WERI-Rb-1 (cell line): Measurements from ENCODE around the gene NDUFAF3.

ENCODE experiments used
- DNase-seq: peaks from one replicate; pipeline ENCODE4 v3.0.0-alpha.2; 2020
- H3K27ac ChIP-seq: fragments of 250-450 bp; sonication (Bioruptor Pico); 2 replicates; pipeline ENCODE4 v1.5.1; 2020; ENCODE audit warnings: mild to moderate bottlenecking, moderate library complexity
- H3K27me3 ChIP-seq: fragments of 250-450 bp; sonication (Bioruptor Pico); 2 replicates; pipeline ENCODE4 v1.5.1; 2021; ENCODE audit warnings: mild to moderate bottlenecking, low read depth, moderate library complexity; ENCODE audit not compliant: insufficient read depth, severe bottlenecking
- H3K36me3 ChIP-seq: fragments of 250-450 bp; sonication (Bioruptor Pico); 2 replicates; pipeline ENCODE4 v1.5.1; 2020; ENCODE audit warnings: mild to moderate bottlenecking, moderate library complexity
- H3K4me3 ChIP-seq: 2 replicates; pipeline ENCODE4 v1.5.1; 2011; ENCODE audit warnings: low read depth, mild to moderate bottlenecking, control low read depth, low read length
- H3K9me3 ChIP-seq: fragments of 250-450 bp; sonication (Bioruptor Pico); 2 replicates; pipeline ENCODE4 v1.5.1; 2021; ENCODE audit warnings: mild to moderate bottlenecking, moderate library complexity; ENCODE audit not compliant: severe bottlenecking
- TF ChIP-seq, protein P1 (sequence below): IDR thresholded peaks from 2 replicates; pipeline ENCODE4 v1.5.1; 2011; ENCODE audit warnings: low read depth, mild to moderate bottlenecking, control low read depth, inconsistent platforms, low read length

Gene NDUFAF3

DNA sequence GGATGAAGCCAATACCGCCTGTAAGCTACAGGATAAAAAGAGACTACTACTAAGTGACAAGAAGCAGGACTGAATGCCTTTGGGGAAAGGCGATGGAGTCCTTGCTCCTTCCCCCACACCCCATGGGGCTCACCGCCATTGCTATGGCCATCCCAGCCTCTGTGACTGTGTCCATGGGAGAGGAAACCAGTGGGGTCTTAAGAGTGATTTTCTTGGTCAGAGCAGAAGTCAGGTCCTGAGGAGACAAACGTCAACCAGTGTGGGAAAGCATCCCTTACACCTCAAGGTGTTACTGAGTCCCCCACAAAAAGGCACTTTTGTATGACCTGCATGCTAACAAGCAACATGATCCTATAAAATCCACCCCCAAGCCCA lies 6.4 kb downstream of the NDUFAF3 start:
- no peak for DNase-seq
- Histone ChIP-seq H3K36me3 (peaks cover 86% of the 10 kb centered on the region), H3K4me3 (peak overlapping the region; percentile 62), H3K9me3 (no peaks in the 10 kb centered on the region), H3K27ac (peak overlapping the region; percentile 80), H3K27me3 (no peaks in the 10 kb centered on the region)
- TF ChIP-seq, protein P1, sequence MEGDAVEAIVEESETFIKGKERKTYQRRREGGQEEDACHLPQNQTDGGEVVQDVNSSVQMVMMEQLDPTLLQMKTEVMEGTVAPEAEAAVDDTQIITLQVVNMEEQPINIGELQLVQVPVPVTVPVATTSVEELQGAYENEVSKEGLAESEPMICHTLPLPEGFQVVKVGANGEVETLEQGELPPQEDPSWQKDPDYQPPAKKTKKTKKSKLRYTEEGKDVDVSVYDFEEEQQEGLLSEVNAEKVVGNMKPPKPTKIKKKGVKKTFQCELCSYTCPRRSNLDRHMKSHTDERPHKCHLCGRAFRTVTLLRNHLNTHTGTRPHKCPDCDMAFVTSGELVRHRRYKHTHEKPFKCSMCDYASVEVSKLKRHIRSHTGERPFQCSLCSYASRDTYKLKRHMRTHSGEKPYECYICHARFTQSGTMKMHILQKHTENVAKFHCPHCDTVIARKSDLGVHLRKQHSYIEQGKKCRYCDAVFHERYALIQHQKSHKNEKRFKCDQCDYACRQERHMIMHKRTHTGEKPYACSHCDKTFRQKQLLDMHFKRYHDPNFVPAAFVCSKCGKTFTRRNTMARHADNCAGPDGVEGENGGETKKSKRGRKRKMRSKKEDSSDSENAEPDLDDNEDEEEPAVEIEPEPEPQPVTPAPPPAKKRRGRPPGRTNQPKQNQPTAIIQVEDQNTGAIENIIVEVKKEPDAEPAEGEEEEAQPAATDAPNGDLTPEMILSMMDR: no peak

DNA sequence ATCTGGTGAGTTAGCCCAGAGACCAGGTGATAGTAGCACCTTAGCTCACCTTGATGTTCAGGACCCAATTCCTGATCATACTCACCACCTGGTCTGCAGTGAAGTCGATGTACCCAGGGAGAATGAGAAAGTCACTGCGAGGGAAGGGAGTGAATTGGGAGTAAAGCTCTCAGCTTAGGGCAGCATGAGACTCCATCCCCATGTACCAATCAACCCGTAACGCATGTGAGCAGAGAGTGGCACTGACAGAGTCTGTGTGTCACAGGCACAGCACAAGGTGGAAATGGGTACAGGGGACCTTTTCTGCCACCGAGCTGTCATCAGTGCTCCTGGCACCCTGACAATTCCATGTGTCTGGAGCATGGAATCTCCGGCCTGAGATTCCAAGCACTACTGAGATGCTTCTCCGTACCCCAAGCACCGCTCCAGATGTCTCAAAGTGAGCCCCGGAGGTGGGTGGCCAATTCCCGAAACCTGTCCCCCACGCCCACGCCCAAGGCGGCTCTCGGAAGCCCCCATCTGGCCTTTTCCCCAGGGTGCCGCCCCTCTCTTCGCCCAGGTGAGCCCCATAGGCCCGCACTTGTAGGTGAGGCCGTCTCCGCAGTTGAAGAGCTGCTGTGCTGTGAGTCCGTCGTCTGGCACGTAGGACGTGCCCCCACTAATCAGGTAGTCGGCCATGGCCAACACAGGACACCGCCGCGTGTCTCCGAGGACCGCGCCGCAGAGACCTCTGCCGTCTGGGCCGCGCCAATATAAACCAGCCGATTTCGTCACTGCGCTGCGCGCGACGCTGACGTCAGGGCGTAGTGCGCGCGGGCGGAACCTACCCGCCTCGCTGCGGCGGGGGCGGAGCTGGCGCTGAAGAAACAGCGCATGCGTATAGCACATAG lies 7.0 kb downstream of the NDUFAF3 start, which contains the start of gene IMPDH2:
TSS of gene IMPDH2 (minus strand) at position 726 of the 890 bp plus-strand sequence. CDS start at position 678, 48 bp downstream.
- no peaks in the 10 kb centered on the region for H3K27me3 ChIP-seq
- H3K36me3 ChIP-seq: peaks cover 86% of the 10 kb centered on the region
- peak; percentile 92 for DNase-seq
- H3K27ac ChIP-seq: peak within 1 kb of the TSS; percentile 80
- H3K4me3 ChIP-seq: peak within 1 kb of the TSS; percentile 62
- TF ChIP-seq, protein P1: no peak; the same call in 1 of the 2 replicates
- H3K9me3 ChIP-seq: no peaks in the 10 kb centered on the region

DNA sequence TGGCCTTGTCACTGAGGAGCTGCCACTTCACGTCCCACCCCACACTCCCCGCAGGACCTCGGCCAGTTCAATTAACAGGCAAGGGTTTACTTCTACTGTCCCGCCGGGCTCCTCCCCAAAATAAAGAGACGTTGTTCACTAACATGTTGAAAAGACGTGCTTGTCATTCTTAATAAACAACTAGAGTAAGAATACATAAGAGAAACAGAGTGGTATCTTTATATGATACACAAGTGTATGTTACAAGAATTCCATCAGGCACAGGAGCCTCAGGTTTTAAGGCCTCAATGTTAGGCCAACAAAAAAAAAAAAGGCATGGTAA lies 7.6 kb downstream of the NDUFAF3 start:
- peak overlapping the region; percentile 80 for H3K27ac ChIP-seq
- no peak for DNase-seq
- H3K36me3 ChIP-seq: peaks cover 81% of the 10 kb centered on the region
- no peaks in the 10 kb centered on the region for H3K9me3 ChIP-seq
- H3K27me3 ChIP-seq: no peaks in the 10 kb centered on the region
- TF ChIP-seq, protein P1: no peak
- peak overlapping the region; percentile 62; the same call in 1 of the 2 replicates for H3K4me3 ChIP-seq

DNA sequence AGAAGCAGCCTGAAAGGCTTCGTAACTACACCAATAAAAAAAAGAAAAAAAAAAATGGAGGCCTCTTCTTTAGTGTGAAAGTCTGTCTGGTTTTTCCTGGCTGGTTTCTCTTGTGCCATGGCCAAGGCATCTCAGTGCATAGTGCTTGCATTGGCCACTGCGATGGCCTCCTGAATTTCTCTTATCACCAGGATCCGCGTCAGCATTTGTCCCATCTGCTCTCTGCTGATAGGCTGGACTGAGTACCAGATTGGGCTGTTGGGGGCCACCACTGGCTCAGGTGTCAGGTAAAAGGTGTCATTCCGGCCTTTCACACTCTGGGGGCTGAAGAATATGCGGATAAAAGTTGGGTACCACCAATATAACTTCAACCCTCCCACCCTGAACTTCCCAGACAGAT lies 8.4 kb downstream of the NDUFAF3 start:
- Histone ChIP-seq H3K27ac (no peak overlapping the region), H3K9me3 (no peaks in the 10 kb centered on the region), H3K4me3 (no peak overlapping the region), H3K27me3 (no peaks in the 10 kb centered on the region), H3K36me3 (peaks cover 81% of the 10 kb centered on the region)
- no peak for DNase-seq
- TF ChIP-seq, protein P1: no peak

DNA sequence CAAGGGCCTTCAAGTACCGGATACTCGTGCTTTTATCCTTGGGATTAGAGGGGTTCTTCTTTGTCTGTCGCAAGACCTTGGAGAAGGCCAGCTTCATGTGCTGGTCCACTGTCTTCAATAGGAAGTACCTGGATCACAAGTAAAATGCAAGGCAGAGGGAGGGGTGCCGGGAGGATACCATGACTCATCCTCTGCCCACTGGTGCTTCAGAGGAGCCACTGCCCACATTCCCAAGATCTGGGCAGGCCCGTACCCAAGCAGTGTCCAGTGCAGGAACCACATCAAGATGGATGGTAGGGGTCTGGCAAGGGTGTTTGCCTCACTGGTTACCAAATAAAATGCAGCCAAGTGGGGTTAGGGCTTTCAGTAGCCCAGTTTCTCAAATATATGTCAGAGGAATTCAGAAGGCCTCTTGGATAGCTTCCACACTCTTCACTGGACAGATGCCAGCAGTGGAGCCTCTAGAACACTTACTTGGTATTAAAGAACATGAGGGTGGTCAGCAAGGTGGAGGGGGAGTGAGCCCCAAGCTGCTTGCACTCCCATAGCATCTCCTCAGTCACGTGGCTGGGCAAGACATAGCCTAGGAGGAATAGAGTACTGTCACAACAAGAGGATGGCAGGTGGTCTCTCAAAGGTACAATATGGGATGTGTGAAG lies 10.9 kb downstream of the NDUFAF3 start:
- H3K27ac ChIP-seq: no peak overlapping the region
- H3K9me3 ChIP-seq: no peaks in the 10 kb centered on the region
- H3K27me3 ChIP-seq: no peaks in the 10 kb centered on the region
- no peak overlapping the region for H3K4me3 ChIP-seq
- H3K36me3 ChIP-seq: peaks cover 73% of the 10 kb centered on the region
- DNase-seq: no peak
- TF ChIP-seq, protein P1: no peak
